Astrocyte (in vitro differentiated cells and primary cell): ENCODE results near the gene EHD4. TPM values are rescaled to one million over a fixed set of nuclear protein-coding genes. Genes with fewer than 3 reads are reported as not detected.

ENCODE experiments used
- DNase-seq: peaks from one replicate; pipeline ENCODE4 v3.0.0-alpha.2; 2010; ENCODE audit warnings: low read depth
- FAIRE-seq: peaks from 2 replicates; lab custom pipeline; 2011; peaks lifted over from hg19 to GRCh38; lab: Jason Lieb, UNC
- H2AFZ ChIP-seq: 2 replicates; pipeline ENCODE4 v1.6.0; 2012; ENCODE audit warnings: low read depth, low read length, inconsistent platforms
- H3K27ac ChIP-seq: 2 replicates; pipeline ENCODE4 v1.5.1; 2011; ENCODE audit warnings: low read depth, low read length, inconsistent platforms
- H3K27me3 ChIP-seq: 2 replicates; pipeline ENCODE4 v1.6.0; 2011; ENCODE audit warnings: low read length, inconsistent platforms; ENCODE audit not compliant: insufficient read depth
- H3K36me3 ChIP-seq: 2 replicates; pipeline ENCODE4 v1.5.1; 2011; ENCODE audit warnings: low read length, inconsistent platforms; ENCODE audit not compliant: insufficient read depth
- H3K4me1 ChIP-seq: 2 replicates; pipeline ENCODE4 v1.5.1; 2011; ENCODE audit warnings: low read length, inconsistent platforms; ENCODE audit not compliant: insufficient read depth
- H3K4me2 ChIP-seq: 2 replicates; pipeline ENCODE4 v1.6.0; 2012; ENCODE audit warnings: low read length, inconsistent platforms
- H3K4me3 ChIP-seq: 2 replicates; pipeline ENCODE4 v1.5.1; 2011; ENCODE audit warnings: low read depth, mild to moderate bottlenecking, low read length, inconsistent platforms; ENCODE audit not compliant: insufficient read depth
- H3K79me2 ChIP-seq: 2 replicates; pipeline ENCODE4 v1.6.0; 2012; ENCODE audit warnings: mild to moderate bottlenecking, low read length, inconsistent platforms; ENCODE audit not compliant: insufficient read depth
- H3K9ac ChIP-seq: 2 replicates; pipeline ENCODE4 v1.6.0; 2012; ENCODE audit warnings: mild to moderate bottlenecking, low read length, inconsistent platforms
- H3K9me3 ChIP-seq: 2 replicates; pipeline ENCODE4 v1.5.1; 2012; ENCODE audit warnings: low read depth, mild to moderate bottlenecking, low read length, inconsistent platforms; ENCODE audit not compliant: insufficient read depth
- H4K20me1 ChIP-seq: 2 replicates; pipeline ENCODE4 v1.6.0; 2012; ENCODE audit warnings: low read length, inconsistent platforms; ENCODE audit not compliant: insufficient read depth
- H3K27ac Mint-ChIP-seq: one replicate; pipeline ENCODE4 v1.8.0; 2021; ENCODE audit warnings: mild to moderate bottlenecking, mixed read lengths; ENCODE audit not compliant: unreplicated experiment
- H3K27me3 Mint-ChIP-seq: one replicate; pipeline ENCODE4 v1.8.0; 2021; ENCODE audit warnings: low read depth, mixed read lengths; ENCODE audit not compliant: unreplicated experiment
- H3K36me3 Mint-ChIP-seq: one replicate; pipeline ENCODE4 v1.8.0; 2021; ENCODE audit warnings: low read depth, mixed read lengths; ENCODE audit not compliant: unreplicated experiment
- H3K4me1 Mint-ChIP-seq: one replicate; pipeline ENCODE4 v1.8.0; 2021; ENCODE audit warnings: low read depth, mixed read lengths; ENCODE audit not compliant: unreplicated experiment
- H3K4me3 Mint-ChIP-seq: one replicate; pipeline ENCODE4 v1.8.0; 2021; ENCODE audit warnings: mild to moderate bottlenecking, moderate library complexity, mixed read lengths; ENCODE audit not compliant: unreplicated experiment
- H3K9me3 Mint-ChIP-seq: one replicate; pipeline ENCODE4 v1.8.0; 2021; ENCODE audit warnings: mild to moderate bottlenecking, mixed read lengths; ENCODE audit not compliant: unreplicated experiment
- EZH2 ChIP-seq: IDR thresholded peaks from 2 replicates; pipeline ENCODE4 v1.6.1; 2012; ENCODE audit warnings: mild to moderate bottlenecking, low read length, inconsistent platforms; ENCODE audit not compliant: insufficient read depth
- total RNA-seq: library from RNA; stranded (reverse); gene quantifications from 2 replicates; pipeline ENCODE4 v1.2.1, GENCODE V29; 2021
- TF ChIP-seq, protein P1 (sequence below): IDR thresholded peaks from 2 replicates; pipeline ENCODE4 v1.5.1; 2011; ENCODE audit warnings: low read depth, mild to moderate bottlenecking, inconsistent platforms, low read length, moderate library complexity; ENCODE audit not compliant: insufficient read depth

EHD4 gene
- total RNA-seq, 1 donor from 2014 or later = 46.4 TPM

DNA sequence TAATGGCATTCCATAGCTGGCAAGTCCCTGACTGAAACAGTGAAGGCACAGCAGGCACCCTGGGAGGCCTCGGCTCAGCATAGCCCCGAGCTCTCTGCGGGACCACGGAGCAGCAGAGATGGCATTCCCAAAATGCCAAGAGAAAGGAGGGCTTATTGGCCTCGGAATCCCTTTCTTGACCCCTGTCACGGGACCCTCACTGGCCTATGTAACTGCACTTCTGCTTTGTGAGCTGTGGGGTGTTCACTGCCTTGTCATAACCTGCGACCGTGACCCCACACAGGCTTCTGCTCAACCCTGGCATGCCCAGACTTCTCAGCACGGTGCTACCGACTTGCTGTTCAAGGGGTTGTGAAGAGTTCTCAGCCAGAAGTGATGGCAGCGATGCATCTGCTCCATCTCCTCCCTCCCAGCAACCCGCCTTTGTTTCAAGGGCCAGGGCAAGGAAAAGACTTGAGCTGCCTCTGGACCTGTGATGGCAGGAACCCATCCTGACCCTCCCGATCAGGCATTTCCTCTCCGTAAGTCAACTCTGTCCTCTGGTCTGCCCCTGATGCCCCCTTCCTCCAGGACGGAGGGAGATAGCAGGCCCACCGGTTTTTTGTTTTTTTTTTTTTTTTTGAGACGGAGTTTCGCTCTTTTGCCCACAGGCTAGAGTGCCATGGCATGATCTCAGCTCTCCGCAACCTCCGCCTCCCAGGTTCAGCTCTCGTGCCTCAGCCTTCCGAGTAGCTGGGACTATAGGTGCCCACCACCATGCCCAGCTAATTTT, 30.5 kb downstream of the EHD4 start:
- peaks cover 14% of the 10 kb centered on the region for H3K36me3 Mint-ChIP-seq
- H3K4me3 ChIP-seq = no peak overlapping the region
- H3K9ac ChIP-seq = peak overlapping the region; percentile 2
- H3K9me3 ChIP-seq = no peaks in the 10 kb centered on the region
- no peaks in the 10 kb centered on the region for H3K27me3 ChIP-seq
- no peaks in the 10 kb centered on the region for H4K20me1 ChIP-seq
- H2AFZ ChIP-seq = no peak overlapping the region
- H3K36me3 ChIP-seq = peaks cover 11% of the 10 kb centered on the region
- H3K27ac Mint-ChIP-seq = peak overlapping the region; percentile 94
- peaks cover 57% of the 10 kb centered on the region for H3K4me1 ChIP-seq
- FAIRE-seq (no peak), DNase-seq (no peak)
- TF ChIP-seq, protein P1, sequence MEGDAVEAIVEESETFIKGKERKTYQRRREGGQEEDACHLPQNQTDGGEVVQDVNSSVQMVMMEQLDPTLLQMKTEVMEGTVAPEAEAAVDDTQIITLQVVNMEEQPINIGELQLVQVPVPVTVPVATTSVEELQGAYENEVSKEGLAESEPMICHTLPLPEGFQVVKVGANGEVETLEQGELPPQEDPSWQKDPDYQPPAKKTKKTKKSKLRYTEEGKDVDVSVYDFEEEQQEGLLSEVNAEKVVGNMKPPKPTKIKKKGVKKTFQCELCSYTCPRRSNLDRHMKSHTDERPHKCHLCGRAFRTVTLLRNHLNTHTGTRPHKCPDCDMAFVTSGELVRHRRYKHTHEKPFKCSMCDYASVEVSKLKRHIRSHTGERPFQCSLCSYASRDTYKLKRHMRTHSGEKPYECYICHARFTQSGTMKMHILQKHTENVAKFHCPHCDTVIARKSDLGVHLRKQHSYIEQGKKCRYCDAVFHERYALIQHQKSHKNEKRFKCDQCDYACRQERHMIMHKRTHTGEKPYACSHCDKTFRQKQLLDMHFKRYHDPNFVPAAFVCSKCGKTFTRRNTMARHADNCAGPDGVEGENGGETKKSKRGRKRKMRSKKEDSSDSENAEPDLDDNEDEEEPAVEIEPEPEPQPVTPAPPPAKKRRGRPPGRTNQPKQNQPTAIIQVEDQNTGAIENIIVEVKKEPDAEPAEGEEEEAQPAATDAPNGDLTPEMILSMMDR = no peak
- no peak for TF ChIP-seq EZH2
- no peaks in the 10 kb centered on the region for H3K9me3 Mint-ChIP-seq
- H3K27ac ChIP-seq = peak overlapping the region; percentile 11
- H3K79me2 ChIP-seq = peaks cover 33% of the 10 kb centered on the region
- H3K4me1 Mint-ChIP-seq = peaks cover 70% of the 10 kb centered on the region
- no peaks in the 10 kb centered on the region for H3K27me3 Mint-ChIP-seq
- no peak overlapping the region for H3K4me2 ChIP-seq
- no peak overlapping the region for H3K4me3 Mint-ChIP-seq

DNA sequence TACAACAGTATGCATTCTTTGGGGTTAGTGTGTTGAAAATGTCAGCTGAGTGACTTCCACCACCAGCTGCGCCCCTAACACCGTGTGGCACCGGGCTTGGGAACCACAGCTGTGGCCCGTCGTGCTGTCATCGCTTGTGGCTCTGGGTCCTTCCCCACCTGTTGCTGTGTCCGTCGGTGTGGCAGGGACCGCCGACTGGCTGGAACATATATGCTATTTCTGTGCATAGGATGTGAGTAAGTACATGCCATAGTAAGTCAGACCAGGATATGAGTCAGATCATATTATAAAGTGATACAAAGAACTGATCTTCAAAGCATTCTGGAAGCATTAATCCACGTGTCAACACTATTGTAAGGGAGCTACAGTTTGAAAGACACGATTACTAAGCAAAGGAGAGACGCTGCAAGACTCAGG, 31.9 kb downstream of the EHD4 start:
- Histone ChIP-seq H3K4me3 (no peak overlapping the region), H3K4me2 (peak overlapping the region; percentile 61), H3K4me1 (peaks cover 60% of the 10 kb centered on the region), H3K36me3 (peaks cover 8% of the 10 kb centered on the region), H4K20me1 (no peaks in the 10 kb centered on the region), H3K9ac (peak overlapping the region; percentile 42), H3K27me3 (no peaks in the 10 kb centered on the region), H3K9me3 (no peaks in the 10 kb centered on the region), H3K79me2 (peaks cover 21% of the 10 kb centered on the region), H2AFZ (no peak overlapping the region), H3K27ac (peak overlapping the region; percentile 79)
- TF ChIP-seq, protein P1 = no peak
- TF ChIP-seq EZH2 = no peak
- Mint-ChIP-seq H3K36me3 (peaks cover 22% of the 10 kb centered on the region), H3K4me1 (peaks cover 69% of the 10 kb centered on the region), H3K9me3 (no peaks in the 10 kb centered on the region), H3K27ac (peak overlapping the region; percentile 83), H3K27me3 (no peaks in the 10 kb centered on the region), H3K4me3 (peak overlapping the region; percentile 52)
- peak; percentile 79 for FAIRE-seq
- DNase-seq = peak; percentile 90

DNA sequence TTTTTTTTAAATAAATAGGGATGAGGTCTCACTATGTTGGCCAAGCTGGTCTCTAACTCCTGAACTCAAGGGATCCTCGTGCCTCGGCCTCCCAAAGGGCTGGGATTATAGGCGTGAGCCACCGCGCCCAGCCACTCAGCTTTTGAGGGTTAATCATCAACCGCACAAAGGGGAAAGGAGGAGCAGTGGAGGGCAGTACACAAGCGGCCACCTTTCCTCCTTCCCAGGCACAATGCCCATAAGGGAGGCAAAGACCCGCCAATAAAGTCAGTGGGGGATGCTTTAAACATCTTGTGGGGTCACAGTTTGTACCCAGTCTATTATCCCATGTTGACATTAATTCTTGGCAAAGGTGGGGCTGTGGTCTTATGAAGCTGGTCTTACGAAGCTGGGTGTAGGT, 32.4 kb downstream of the EHD4 start:
- peaks cover 8% of the 10 kb centered on the region for H3K36me3 ChIP-seq

More for the DNA sequence above, 32.4 kb downstream of the EHD4 start:
- Mint-ChIP-seq H3K4me3 (no peak overlapping the region), H3K27me3 (no peaks in the 10 kb centered on the region), H3K36me3 (peaks cover 26% of the 10 kb centered on the region), H3K27ac (peak overlapping the region; percentile 83), H3K4me1 (peaks cover 69% of the 10 kb centered on the region), H3K9me3 (no peaks in the 10 kb centered on the region)
- DNase-seq (no peak), FAIRE-seq (no peak)
- Histone ChIP-seq H2AFZ (no peak overlapping the region), H3K4me3 (no peak overlapping the region), H3K4me2 (peak overlapping the region; percentile 61), H3K79me2 (peaks cover 22% of the 10 kb centered on the region), H3K27ac (peak overlapping the region; percentile 79), H3K9ac (peak overlapping the region; percentile 42), H4K20me1 (no peaks in the 10 kb centered on the region), H3K4me1 (peaks cover 60% of the 10 kb centered on the region), H3K9me3 (no peaks in the 10 kb centered on the region), H3K27me3 (no peaks in the 10 kb centered on the region)
- no peak for TF ChIP-seq EZH2
- TF ChIP-seq, protein P1 = no peak
